IMR-90 (cell line): ENCODE measurements around the gene DNAAF3. TPM values are rescaled to one million over a fixed set of nuclear protein-coding genes. Genes with fewer than 3 reads are reported as not detected.

Experiments used
- ATAC-seq: fragments of 200-7000 bp; cut with Tn5 transposase; 2 replicates; pipeline ENCODE4 v1.9.1; 2020; ENCODE audit warnings: low read depth, mild to moderate bottlenecking, moderate library complexity
- BruUV-seq: library from RNA; stranded (reverse); fragments of 400-500 nt; replicated peaks from 2 replicates; lab custom pipeline; 2021; lab: Mats Ljungman, UMichigan
- CTCF ChIA-PET: fragments of 300-600 bp; formaldehyde crosslinking; extraction: SDS; loops from one replicate; lab custom pipeline; 2021; ENCODE audit warnings: antibody characterized with exemption; lab: Yijun Ruan, JAX
- POLR2A ChIA-PET: fragments of 300-600 bp; sonication (Branson Sonifier 250); formaldehyde crosslinking; loops from one replicate; lab custom pipeline; 2022; ENCODE audit warnings: antibody characterized with exemption; ENCODE audit not compliant: unreplicated experiment; lab: Charles Lee
- DNase-seq: peaks from one replicate; pipeline ENCODE4 v3.0.0; 2013
- H2AFZ ChIP-seq: replicated peaks from 2 replicates; pipeline ENCODE3; 2013; ENCODE audit warnings: low read length, mild to moderate bottlenecking; ENCODE audit not compliant: poor library complexity
- H2AK5ac ChIP-seq: 2 replicates; pipeline ENCODE4 v1.6.1; 2013; ENCODE audit warnings: low read depth, low read length, inconsistent platforms
- H2AK9ac ChIP-seq: replicated peaks from 2 replicates; pipeline ENCODE3; 2013; ENCODE audit warnings: mild to moderate bottlenecking, low read depth, low read length, moderate library complexity; ENCODE audit not compliant: poor library complexity
- H2BK120ac ChIP-seq: 2 replicates; pipeline ENCODE4 v1.6.1; 2013; ENCODE audit warnings: low read depth, low read length, inconsistent platforms
- H2BK15ac ChIP-seq: 3 replicates; pipeline ENCODE4 v1.6.1; 2013; ENCODE audit warnings: low read depth, low read length, inconsistent platforms
- H2BK20ac ChIP-seq: 2 replicates; pipeline ENCODE4 v1.6.1; 2013; ENCODE audit warnings: low read depth, mild to moderate bottlenecking, inconsistent platforms, low read length, moderate library complexity
- H2BK5ac ChIP-seq: 2 replicates; pipeline ENCODE4 v1.6.1; 2013; ENCODE audit warnings: mild to moderate bottlenecking, low read depth, low read length, inconsistent platforms; ENCODE audit not compliant: poor library complexity, severe bottlenecking
- H3K14ac ChIP-seq: replicated peaks from 2 replicates; pipeline ENCODE4 v1.6.1; 2013; ENCODE audit warnings: low read depth, low read length, inconsistent platforms
- H3K18ac ChIP-seq: 2 replicates; pipeline ENCODE4 v1.6.1; 2013; ENCODE audit warnings: low read depth, low read length, control low read depth
- H3K23ac ChIP-seq: 2 replicates; pipeline ENCODE4 v1.6.1; 2013; ENCODE audit warnings: low read depth, low read length, inconsistent platforms
- H3K27ac ChIP-seq: 2 replicates; pipeline ENCODE4 v1.5.1; 2013; ENCODE audit warnings: mild to moderate bottlenecking, control low read depth, low read length; ENCODE audit not compliant: insufficient read depth
- H3K27me3 ChIP-seq: 2 replicates; pipeline ENCODE4 v1.6.1; 2013; ENCODE audit warnings: low read length; ENCODE audit not compliant: control insufficient read depth, insufficient read depth
- H3K36me3 ChIP-seq: 2 replicates; pipeline ENCODE4 v1.6.1; 2013; ENCODE audit warnings: low read length, mixed read lengths; ENCODE audit not compliant: control insufficient read depth, insufficient read depth
- H3K4ac ChIP-seq: 2 replicates; pipeline ENCODE4 v1.6.1; 2013; ENCODE audit warnings: low read depth, low read length, inconsistent platforms
- H3K4me1 ChIP-seq: 2 replicates; pipeline ENCODE4 v1.6.1; 2013; ENCODE audit warnings: low read length, mixed read lengths; ENCODE audit not compliant: control insufficient read depth, insufficient read depth
- H3K4me2 ChIP-seq: 2 replicates; pipeline ENCODE4 v1.6.1; 2013; ENCODE audit warnings: low read depth, mild to moderate bottlenecking, control low read depth, low read length, moderate library complexity
- H3K4me3 ChIP-seq: 2 replicates; pipeline ENCODE4 v1.5.1; 2013; ENCODE audit warnings: low read depth, mild to moderate bottlenecking, control low read depth, low read length, moderate library complexity; ENCODE audit not compliant: insufficient read depth
- H3K56ac ChIP-seq: 2 replicates; pipeline ENCODE4 v1.6.1; 2013; ENCODE audit warnings: low read length, inconsistent platforms; ENCODE audit not compliant: insufficient read depth; ENCODE audit errors: extremely low read depth
- H3K79me1 ChIP-seq, 2 experiments: 2 replicates each; pipeline ENCODE4 v1.6.1; 2013; ENCODE audit warnings: low read length in 2 of 2, inconsistent platforms in 1 of 2, low read depth in 1 of 2
- H3K9ac ChIP-seq: 2 replicates; pipeline ENCODE4 v1.6.1; 2013; ENCODE audit warnings: low read depth, low read length, control low read depth
- H3K9me1 ChIP-seq: 2 replicates; pipeline ENCODE4 v1.6.1; 2013; ENCODE audit warnings: low read length, inconsistent platforms; ENCODE audit not compliant: insufficient read depth
- H3K9me3 ChIP-seq: 2 replicates; pipeline ENCODE4 v1.6.1; 2013; ENCODE audit warnings: low read length; ENCODE audit not compliant: control insufficient read depth, insufficient read depth
- H4K20me1 ChIP-seq: 2 replicates; pipeline ENCODE4 v1.6.1; 2013; ENCODE audit warnings: low read length, inconsistent platforms; ENCODE audit not compliant: insufficient read depth
- H4K5ac ChIP-seq: 2 replicates; pipeline ENCODE4 v1.6.1; 2013; ENCODE audit warnings: mild to moderate bottlenecking, low read depth, low read length, control low read depth
- H4K8ac ChIP-seq, 2 experiments: 2 replicates each; pipeline ENCODE4 v1.6.1; 2013; ENCODE audit warnings: low read depth in 2 of 2, low read length in 2 of 2, control low read depth in 1 of 2, inconsistent platforms in 1 of 2
- H4K91ac ChIP-seq: 2 replicates; pipeline ENCODE4 v1.6.1; 2013; ENCODE audit warnings: low read depth, low read length, inconsistent platforms; ENCODE audit not compliant: insufficient read depth
- CHD1 ChIP-seq: IDR thresholded peaks from 2 replicates; pipeline ENCODE4 v1.6.1; 2012; ENCODE audit warnings: low read depth, low read length, improper control_type of control experiment
- MXI1 ChIP-seq: IDR thresholded peaks from 2 replicates; pipeline ENCODE4 v1.6.1; 2012; ENCODE audit warnings: low read depth, mild to moderate bottlenecking, low read length, moderate library complexity, borderline replicate concordance
- RAD21 ChIP-seq: IDR thresholded peaks from 2 replicates; pipeline ENCODE4 v1.6.1; 2012; ENCODE audit warnings: low read length, improper control_type of control experiment
- RCOR1 ChIP-seq: IDR thresholded peaks from 2 replicates; pipeline ENCODE4 v1.6.1; 2012; ENCODE audit warnings: mild to moderate bottlenecking, low read length, improper control_type of control experiment; ENCODE audit not compliant: insufficient replicate concordance
- SMC3 ChIP-seq: fragments of 150-350 bp; IDR thresholded peaks from 2 replicates; pipeline ENCODE4 v1.6.1; 2016; ENCODE audit warnings: low read depth, mild to moderate bottlenecking, antibody characterized with exemption, low read length, moderate library complexity
- WGBS, 2 experiments: methylation state at CpG; one replicate each; pipeline versions ENCODE4 v1.1.5 to v1.1.7; 2013; ENCODE audit warnings: missing lambda C conversion rate in 2 of 2; ENCODE audit not compliant: insufficient read length in 1 of 2; ENCODE audit errors: extremely low coverage in 2 of 2; 5-methylcytosine and 5-hydroxymethylcytosine counted together
- dilution Hi-C: fragments of 300-500 bp; cut with HindIII; formaldehyde crosslinking; loops from one replicate; pipeline ENCODE4 v1.14.3; 2018; ENCODE audit warnings: low sequenced_read_pairs; ENCODE audit not compliant: unreplicated experiment
- in situ Hi-C: fragments of 300-500 bp; cut with MboI; formaldehyde crosslinking; loops from 3 replicates; pipeline ENCODE4 v1.14.3; 2019; ENCODE audit warnings: low sequenced_read_pairs, inconsistent platforms, mixed read lengths
- intact Hi-C: fragments of 100-400 bp; cut with micrococcal nuclease; formaldehyde crosslinking; loops from 2 replicates; pipeline ENCODE4 v1.10.0; 2022
- polyA plus RNA-seq, 3 experiments: library from polyadenylated mRNA; depleted of rRNA; stranded (reverse); fragments of >200 nt; gene quantifications; 2 replicates each; pipeline ENCODE4 v1.2.3, GENCODE V29; 2012; ENCODE audit warnings: low replicate concordance in 1 of 3
- total RNA-seq: library from RNA; depleted of rRNA; stranded (reverse); fragments of >200 nt; gene quantifications from 2 replicates; pipeline ENCODE4 v1.2.3, GENCODE V29; 2012

The DNAAF3 gene
- total and polyA plus RNA-seq, 2 of the 4 experiments (the other 2 are of a cell fraction) = 0.34 TPM; not detected in 1

DNA sequence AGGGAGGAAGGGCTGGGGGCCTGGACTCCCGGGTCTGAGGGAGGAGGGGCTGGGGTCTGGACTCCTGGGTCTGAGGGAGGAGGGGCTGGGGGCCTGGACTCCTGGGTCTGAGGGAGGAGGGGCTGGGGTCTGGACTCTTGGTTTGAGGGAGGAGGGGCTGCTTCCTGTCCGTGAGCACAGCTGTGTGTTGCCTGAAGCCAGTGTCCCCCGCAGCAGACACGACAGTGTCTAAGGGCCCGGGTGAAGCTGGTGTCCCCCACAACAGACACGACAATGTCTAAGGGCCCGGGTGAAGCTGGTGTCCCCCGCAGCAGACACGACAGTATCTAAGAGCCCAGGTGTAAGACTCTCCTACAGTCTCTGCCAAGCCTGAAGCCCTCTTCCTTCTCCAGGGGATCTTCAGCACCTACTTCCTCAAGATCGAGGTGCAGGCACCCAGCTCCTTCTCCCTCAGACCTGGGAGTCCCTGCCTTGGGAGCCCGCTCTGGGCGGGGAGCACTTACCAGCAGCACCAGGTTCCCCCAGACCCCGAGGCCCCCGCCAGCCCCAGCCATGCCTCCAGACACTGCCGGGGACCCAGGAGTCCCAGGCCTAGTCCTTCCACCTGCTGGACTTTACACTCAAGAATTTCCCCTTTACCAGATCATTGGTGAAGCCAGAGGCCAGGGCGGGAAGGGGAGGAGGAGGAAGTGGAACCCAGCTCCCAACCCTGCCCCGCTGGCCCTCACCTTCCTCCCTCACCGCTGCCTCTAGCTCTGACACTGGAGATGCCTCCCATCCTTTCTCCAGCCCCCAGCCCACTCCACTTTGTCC is 42.7 kb upstream of the DNAAF3 start, which contains the start of gene PTPRH:
Gene PTPRH (minus strand): TSS at position 622 of the 813 bp plus-strand sequence. CDS start 68 bp downstream, at position 554.
- H3K4ac ChIP-seq = peak within 1 kb of the TSS; percentile 89
- H3K18ac ChIP-seq = peak within 1 kb of the TSS; percentile 29; the same call in 1 of the 2 replicates
- 0 out of 2 replicates have a peak within 1 kb of the TSS, but pooled peaks have one; percentile 67 for H3K23ac ChIP-seq
- no peak within 1 kb of the TSS for H3K4me2 ChIP-seq
- no peak within 1 kb of the TSS for H3K9ac ChIP-seq
- H2BK20ac ChIP-seq = peak within 1 kb of the TSS; percentile 94
- 68% methylated on average over 3 of the region's 18 CpGs; no CpG with 5 or more reads in 1 of the 2 experiments for WGBS, 2 experiments
- no TSS peak for BruUV-seq
- H4K20me1 ChIP-seq = peaks cover 8% of the 10 kb centered on the region
- H3K36me3 ChIP-seq = no peaks in the 10 kb centered on the region
- H2AK5ac ChIP-seq = peak within 1 kb of the TSS; percentile 94
- intact Hi-C loops (no loop called here), in situ Hi-C loops (no loop called here), dilution Hi-C loops (no loop called here)
- H3K56ac ChIP-seq = no peak within 1 kb of the TSS
- peak within 1 kb of the TSS; percentile 80 for H2BK5ac ChIP-seq
- no peak within 1 kb of the TSS for H3K4me3 ChIP-seq
- H2BK120ac ChIP-seq = peak within 1 kb of the TSS; percentile 91
- CTCF ChIA-PET = no interaction called here
- H3K14ac ChIP-seq = 0 out of 2 replicates have a peak within 1 kb of the TSS, but pooled peaks have one; percentile 13
- H3K79me1 ChIP-seq = no peaks in the 10 kb centered on the region
- TF ChIP-seq RAD21 = no peak
- TF ChIP-seq MXI1 = no peak
- TF ChIP-seq CHD1 = no peak
- TF ChIP-seq SMC3 = no peak
- TF ChIP-seq RCOR1 = no peak
- H3K9me1 ChIP-seq = peaks cover 8% of the 10 kb centered on the region; the same call in 1 of the 2 replicates
- ATAC-seq (no peak), DNase-seq (no peak)
- peaks cover 5% of the 10 kb centered on the region for H3K9me3 ChIP-seq
- peak within 1 kb of the TSS; percentile 77; the same call in 2 of the 3 replicates for H2BK15ac ChIP-seq
- H3K27me3 ChIP-seq = no peaks in the 10 kb centered on the region
- peaks cover 21% of the 10 kb centered on the region for H3K4me1 ChIP-seq
- peak within 1 kb of the TSS; percentile 68 for H4K91ac ChIP-seq
- POLR2A ChIA-PET = no interaction called here
- H4K5ac ChIP-seq = peak within 1 kb of the TSS; percentile 6; the same call in 1 of the 2 replicates
- peak within 1 kb of the TSS; percentile 77 for H2AFZ ChIP-seq
- peak within 1 kb of the TSS; percentile 83 for H2AK9ac ChIP-seq
- H4K8ac ChIP-seq = peak within 1 kb of the TSS in 1 of 2 experiments; percentile 32; a peak in 1 of 4 replicates
- H3K27ac ChIP-seq = peak within 1 kb of the TSS; percentile 39
